Glomerular visceral epithelial cell (primary cell): Measurements from ENCODE around the gene MEGF10.

Experiments used
- DNase-seq: peaks from one replicate; pipeline ENCODE4 v3.0.0-alpha.2; 2016; ENCODE audit errors: extremely low spot score

Gene MEGF10

GRCh38 chr5:127411381-127411780 is 120.8 kb downstream of the MEGF10 start:
- no peak for DNase-seq

GRCh38 chr5:127412698-127413097 is 122.1 kb downstream of the MEGF10 start:
- DNase-seq: no peak

- DNase-seq: no peak
These were observed 124.4 kb downstream of the MEGF10 start for GRCh38 chr5:127415034-127415433.

GRCh38 chr5:127416906-127417305 is 126.3 kb downstream of the MEGF10 start:
- no peak for DNase-seq

- DNase-seq: no peak
These were observed 126.9 kb downstream of the MEGF10 start for GRCh38 chr5:127417528-127417927.

GRCh38 chr5:127418367-127418766 is 127.8 kb downstream of the MEGF10 start:
- no peak for DNase-seq

GRCh38 chr5:127418974-127419682 is 128.5 kb downstream of the MEGF10 start:
- DNase-seq: no peak

GRCh38 chr5:127419683-127420257 is 129.2 kb downstream of the MEGF10 start:
- no peak for DNase-seq

GRCh38 chr5:127420758-127421157 is 130.2 kb downstream of the MEGF10 start:
- no peak for DNase-seq

GRCh38 chr5:127421471-127421870 is 130.9 kb downstream of the MEGF10 start:
- DNase-seq: no peak

GRCh38 chr5:127423173-127423798 is 132.7 kb downstream of the MEGF10 start:
- DNase-seq: no peak

- no peak for DNase-seq
These were observed 134.4 kb downstream of the MEGF10 start for GRCh38 chr5:127425037-127425436.

GRCh38 chr5:127425868-127426267 is 135.3 kb downstream of the MEGF10 start:
- no peak for DNase-seq

- DNase-seq: no peak
These were observed 136.1 kb downstream of the MEGF10 start for GRCh38 chr5:127426661-127427060.

GRCh38 chr5:127428276-127428675 is 137.7 kb downstream of the MEGF10 start:
- no peak for DNase-seq

GRCh38 chr5:127428748-127429147 is 138.2 kb downstream of the MEGF10 start:
- DNase-seq: no peak

GRCh38 chr5:127429928-127430327 is 139.3 kb downstream of the MEGF10 start:
- no peak for DNase-seq

- no peak for DNase-seq
These were observed 140.0 kb downstream of the MEGF10 start for GRCh38 chr5:127430627-127431026.

GRCh38 chr5:127431977-127432585 is 141.5 kb downstream of the MEGF10 start:
- DNase-seq: no peak

GRCh38 chr5:127433526-127433925 is 142.9 kb downstream of the MEGF10 start:
- DNase-seq: no peak

- no peak for DNase-seq
These were observed 144.0 kb downstream of the MEGF10 start for GRCh38 chr5:127434588-127434987.

GRCh38 chr5:127435821-127436220 is 145.2 kb downstream of the MEGF10 start:
- no peak for DNase-seq

- no peak for DNase-seq
These were observed 149.0 kb downstream of the MEGF10 start for GRCh38 chr5:127439644-127440043.
